ENCODE data around the gene CUL4A.
"Not testable (repeated sequence)": the region's sequence is repeated elsewhere in the genome, so short reads cannot be mapped to it uniquely, and the experiment has no call there.

Gene CUL4A

GRCh38 chr13:113232208-113233003 is 23.0 kb downstream of the CUL4A start:
- in situ Hi-C loops (cut with MboI; ENCODE audit: low pct_unique_long_range_greater_than_20kb, low sequenced_read_pairs, unreplicated experiment) = no loop called here
- no peak for DNase-seq (ENCODE audit: low spot score)
- no peak for TF ChIP-seq CTCF (IDR thresholded peaks at IDR 0.05; ENCODE audit: extremely low read depth, insufficient read depth, missing control alignments)

GRCh38 chr13:113233101-113233500 is 23.7 kb downstream of the CUL4A start:
- in situ Hi-C loops (cut with MboI; ENCODE audit: low pct_unique_long_range_greater_than_20kb, low sequenced_read_pairs, unreplicated experiment) = no loop called here
- no peak for TF ChIP-seq CTCF (IDR thresholded peaks at IDR 0.05; ENCODE audit: extremely low read depth, insufficient read depth, missing control alignments)
- no peak for DNase-seq (ENCODE audit: low spot score)

- in situ Hi-C loops (cut with MboI; ENCODE audit: low pct_unique_long_range_greater_than_20kb, low sequenced_read_pairs, unreplicated experiment) = no loop called here
- no peak for DNase-seq (ENCODE audit: low spot score)
- no peak for TF ChIP-seq CTCF (IDR thresholded peaks at IDR 0.05; ENCODE audit: extremely low read depth, insufficient read depth, missing control alignments)
These were observed 29.1 kb downstream of the CUL4A start for GRCh38 chr13:113238536-113238935.

GRCh38 chr13:113239357-113239756 is 29.9 kb downstream of the CUL4A start:
- in situ Hi-C loops (cut with MboI; ENCODE audit: low pct_unique_long_range_greater_than_20kb, low sequenced_read_pairs, unreplicated experiment) = no loop called here
- no peak for TF ChIP-seq CTCF (IDR thresholded peaks at IDR 0.05; ENCODE audit: extremely low read depth, insufficient read depth, missing control alignments)
- DNase-seq (ENCODE audit: low spot score) = no peak

- no peak for DNase-seq (ENCODE audit: low spot score)
- in situ Hi-C loops (cut with MboI; ENCODE audit: low pct_unique_long_range_greater_than_20kb, low sequenced_read_pairs, unreplicated experiment) = no loop called here
These were observed 30.6 kb downstream of the CUL4A start for GRCh38 chr13:113239986-113240385.

GRCh38 chr13:113241623-113242022 is 32.2 kb downstream of the CUL4A start:
- DNase-seq (ENCODE audit: low spot score); in situ Hi-C loops (cut with MboI; ENCODE audit: low pct_unique_long_range_greater_than_20kb, low sequenced_read_pairs, unreplicated experiment): not testable (repeated sequence)

More at GRCh38 chr13:113239986-113240385, 30.6 kb downstream of the CUL4A start:
- no peak for TF ChIP-seq CTCF (IDR thresholded peaks at IDR 0.05; ENCODE audit: extremely low read depth, insufficient read depth, missing control alignments)

- in situ Hi-C loops (cut with MboI; ENCODE audit: low pct_unique_long_range_greater_than_20kb, low sequenced_read_pairs, unreplicated experiment) = no loop called here
- no peak for DNase-seq (ENCODE audit: low spot score)
These were observed 34.4 kb downstream of the CUL4A start for GRCh38 chr13:113243847-113244246.

More at GRCh38 chr13:113243847-113244246, 34.4 kb downstream of the CUL4A start:
- TF ChIP-seq CTCF (IDR thresholded peaks at IDR 0.05; ENCODE audit: extremely low read depth, insufficient read depth, missing control alignments) = no peak
